HG02642 (cell line): ENCODE results near the gene PLD4.
"Not testable (repeated sequence)": the region's sequence is repeated elsewhere in the genome, so short reads cannot be mapped to it uniquely, and the experiment has no call there.

ENCODE experiments used
- ATAC-seq: cut with Tn5 transposase; IDR thresholded peaks from one replicate; pipeline ENCODE4 v1.9.1; 2021; ENCODE audit warnings: mild to moderate bottlenecking; ENCODE audit not compliant: unreplicated experiment, poor library complexity

The PLD4 gene

GRCh38 chr14:104937161-104937560 lies 12.5 kb downstream of the PLD4 start:
- no peak for ATAC-seq

DNA sequence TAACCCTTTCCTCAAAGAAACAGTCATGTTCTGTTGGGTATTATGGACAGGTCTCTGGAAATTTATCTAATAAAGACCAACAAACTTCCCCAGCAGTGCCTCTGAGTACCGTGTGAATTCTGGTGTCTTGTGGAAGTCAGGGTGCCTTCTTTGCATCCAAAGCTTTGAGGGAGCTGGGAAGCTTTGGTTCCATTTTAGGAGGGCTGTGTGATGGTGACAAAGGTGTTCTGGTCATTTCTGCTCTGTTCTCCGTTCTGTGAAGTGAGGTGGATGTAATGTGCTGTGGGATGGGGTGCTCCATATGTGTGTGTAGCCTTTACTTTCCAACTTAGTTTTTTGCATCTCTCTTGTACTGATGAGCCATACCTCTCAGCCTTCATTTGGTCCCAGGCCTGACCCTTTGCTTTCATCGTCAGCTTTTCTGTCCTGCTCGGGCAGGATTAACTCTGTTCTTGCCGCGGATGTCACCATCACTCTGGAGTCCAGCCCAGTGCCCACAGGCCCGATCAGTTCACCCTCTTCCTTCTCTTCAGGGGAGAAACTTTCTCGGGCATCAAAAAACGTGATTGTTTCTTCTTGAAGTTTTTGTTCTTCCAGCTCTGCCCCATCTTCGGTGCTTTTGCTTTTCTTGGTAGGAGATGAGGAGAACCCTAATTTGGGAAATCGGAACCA lies 13.2 kb downstream of the PLD4 start:
- no peak for ATAC-seq

DNA sequence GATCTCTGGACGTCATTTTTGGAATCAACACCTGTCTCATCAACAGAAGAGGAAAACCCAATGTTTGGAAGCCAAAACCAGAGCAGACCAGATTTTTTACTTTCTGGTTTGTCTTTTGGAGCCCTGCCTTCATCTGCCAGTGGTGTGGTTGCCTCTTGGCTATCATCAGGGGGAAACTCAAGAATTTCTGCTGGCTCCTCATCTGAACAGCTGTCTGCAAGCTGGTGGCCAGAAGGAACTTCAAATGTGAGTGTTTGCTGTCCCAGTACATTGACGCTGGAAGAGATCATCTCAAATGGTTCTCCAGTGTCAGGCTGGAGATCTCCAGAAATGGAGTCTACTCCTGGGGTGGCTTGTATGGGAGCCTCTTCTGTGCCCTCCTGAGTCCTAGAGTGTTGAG lies 13.8 kb downstream of the PLD4 start:
- ATAC-seq, result no peak

GRCh38 chr14:104938960-104939359 lies 14.3 kb downstream of the PLD4 start:
- ATAC-seq, result no peak

GRCh38 chr14:104939666-104940410 lies 15.2 kb downstream of the PLD4 start:
- no peak for ATAC-seq

- no peak for ATAC-seq
Measured at GRCh38 chr14:104940526-104941150, 16.0 kb downstream of the PLD4 start.

DNA sequence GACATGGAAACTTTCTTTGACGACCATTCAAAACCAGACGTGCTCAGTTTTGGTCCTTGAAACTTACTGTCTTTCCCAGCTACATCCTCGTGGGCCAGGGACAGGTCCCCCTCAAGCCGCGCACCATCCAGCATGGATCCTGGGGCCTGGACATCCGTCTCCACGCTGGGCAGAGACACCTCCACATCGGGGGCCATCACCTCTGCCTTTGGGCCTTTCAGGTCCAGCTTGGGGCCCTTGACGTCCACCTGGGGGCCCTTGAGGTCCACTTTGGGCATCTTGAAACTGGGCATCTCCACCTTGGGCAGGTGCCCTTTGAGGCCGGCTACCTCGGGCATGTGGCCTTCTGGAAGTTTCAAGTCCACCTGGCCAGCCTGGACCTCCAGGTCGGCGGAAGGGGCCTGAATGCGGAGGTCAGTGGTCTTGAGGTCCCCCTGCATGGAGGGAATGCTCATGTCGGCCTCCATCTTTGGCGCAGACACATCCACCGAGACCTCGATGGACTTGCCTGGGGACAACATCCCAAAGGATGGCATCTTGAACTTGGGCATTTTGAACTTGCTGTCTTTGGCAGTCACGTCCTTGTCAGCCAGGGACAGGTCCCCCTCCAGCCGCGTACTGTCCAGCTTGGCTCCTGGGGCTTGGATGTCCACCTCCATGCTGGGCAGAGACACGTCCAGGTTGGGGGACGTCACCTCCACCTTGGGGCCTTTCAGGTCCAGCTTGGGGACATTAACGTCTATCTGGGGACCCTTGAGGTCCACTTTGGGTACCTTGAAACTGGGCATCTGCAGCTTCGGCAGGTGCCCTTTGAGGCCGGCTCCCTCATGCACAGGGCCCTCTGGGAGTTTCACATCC lies 17.1 kb downstream of the PLD4 start:
- ATAC-seq, result no peak

DNA sequence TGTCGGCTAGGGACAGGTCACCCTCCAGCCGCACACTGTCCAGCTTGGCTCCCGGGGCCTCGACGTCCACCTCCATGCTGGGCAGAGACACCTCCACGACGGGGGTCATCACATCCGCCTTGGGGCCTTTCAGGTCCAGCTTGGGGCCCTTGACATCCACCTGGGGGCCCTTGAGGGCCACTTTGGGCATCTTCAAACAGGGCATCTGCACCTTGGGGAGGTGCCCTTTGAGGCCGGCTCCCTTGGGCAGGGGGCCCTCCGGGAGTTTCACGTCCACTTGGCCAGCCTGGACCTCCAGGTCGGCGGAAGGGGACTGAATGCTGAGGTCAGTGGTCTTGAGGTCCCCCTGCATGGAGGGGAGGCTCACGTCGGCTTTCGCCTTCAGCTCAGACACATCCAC lies 17.9 kb downstream of the PLD4 start:
- ATAC-seq, result no peak

GRCh38 chr14:104943216-104944015 lies 18.7 kb downstream of the PLD4 start:
- ATAC-seq, result not testable (repeated sequence)

DNA sequence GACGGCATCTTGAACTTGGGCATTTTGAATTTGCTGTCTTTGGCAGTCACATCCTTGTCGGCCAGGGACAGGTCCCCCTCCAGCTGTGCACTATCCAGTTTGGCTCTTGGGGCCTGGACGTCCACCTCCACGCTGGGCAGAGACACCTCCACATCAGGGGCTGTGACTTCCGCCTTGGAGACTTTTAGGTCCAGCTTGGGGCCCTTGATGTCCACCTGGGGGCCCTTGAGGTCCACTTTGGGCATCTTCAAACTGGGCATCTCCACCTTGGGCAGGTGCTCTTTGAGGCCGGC lies 19.3 kb downstream of the PLD4 start:
- not testable (repeated sequence) for ATAC-seq

GRCh38 chr14:104944436-104945205 lies 19.9 kb downstream of the PLD4 start:
- ATAC-seq, result not testable (repeated sequence)

GRCh38 chr14:104945266-104945665 lies 20.6 kb downstream of the PLD4 start:
- ATAC-seq, result not testable (repeated sequence)

- ATAC-seq, result not testable (repeated sequence)
Measured at GRCh38 chr14:104945986-104946965, 21.6 kb downstream of the PLD4 start.

DNA sequence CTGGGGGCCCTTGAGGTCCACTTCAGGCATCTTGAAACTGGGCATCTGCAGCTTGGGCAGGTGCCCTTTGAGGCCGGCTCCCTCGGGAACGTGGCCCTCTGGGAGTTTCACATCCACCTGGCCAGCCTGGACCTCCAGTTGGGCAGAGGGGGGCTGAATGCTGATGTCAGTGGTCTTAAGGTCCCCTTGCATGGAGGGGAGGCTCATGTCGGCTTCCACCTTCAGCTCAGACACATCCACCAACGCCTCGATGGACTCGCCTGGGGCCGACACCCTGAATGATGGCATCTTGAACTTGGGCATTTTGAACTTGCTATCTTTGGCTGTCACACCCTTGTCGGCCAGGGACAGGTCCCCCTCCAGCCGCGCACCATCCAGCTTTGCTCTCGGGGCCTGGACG lies 22.5 kb downstream of the PLD4 start:
- ATAC-seq, result not testable (repeated sequence)

DNA sequence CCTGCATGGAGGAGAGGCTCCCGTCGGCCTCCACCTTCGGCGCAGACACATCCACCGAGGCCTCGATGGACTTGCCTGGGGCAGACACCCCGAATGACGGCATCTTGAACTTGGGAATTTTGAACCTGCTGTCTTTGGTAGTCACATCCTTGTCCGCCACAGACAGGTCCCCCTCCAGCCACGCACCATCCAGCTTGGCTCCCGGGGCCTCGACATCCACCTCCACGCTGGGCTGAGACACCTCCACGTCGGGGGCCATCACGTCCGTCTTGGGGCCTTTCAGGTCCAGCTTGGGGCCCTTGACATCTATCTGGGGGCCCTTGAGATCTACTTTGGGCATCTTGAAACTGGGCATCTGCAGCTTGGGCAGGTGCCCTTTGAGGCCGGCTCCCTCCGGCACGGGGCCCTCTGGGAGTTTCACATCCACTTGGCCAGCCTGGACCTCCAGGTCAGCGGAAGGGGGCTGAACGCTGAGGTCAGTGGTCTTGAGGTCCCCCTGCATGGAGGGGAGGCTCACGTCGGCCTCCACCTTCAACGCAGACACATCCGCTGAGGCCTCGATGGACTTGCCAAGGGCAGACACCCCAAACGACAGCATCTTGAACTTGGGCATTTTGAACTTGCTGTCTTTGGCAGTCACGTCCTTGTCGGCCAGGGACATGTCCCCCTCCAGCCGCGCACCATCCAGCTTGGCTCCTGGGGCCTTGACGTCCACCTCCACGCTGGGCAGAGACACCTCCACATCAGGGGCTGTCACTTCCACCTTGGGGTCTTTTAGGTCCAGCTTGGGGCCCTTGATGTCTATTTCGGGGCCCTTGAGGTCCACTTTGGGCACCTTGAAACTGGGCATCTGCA lies 23.4 kb downstream of the PLD4 start:
- not testable (repeated sequence) for ATAC-seq

DNA sequence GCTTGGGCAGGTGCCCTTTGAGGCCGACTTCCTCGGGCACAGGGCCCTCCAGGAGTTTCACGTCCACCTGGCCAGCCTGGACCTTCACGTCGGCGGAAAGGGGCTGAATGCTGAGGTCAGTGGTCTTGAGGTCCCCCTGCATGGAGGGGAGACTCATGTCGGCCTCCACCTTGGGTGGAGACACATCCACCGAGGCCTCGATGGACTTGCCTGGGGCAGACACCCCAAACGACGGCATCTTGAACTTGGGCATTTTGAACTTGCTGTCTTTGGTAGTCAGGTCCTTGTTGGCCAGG lies 24.0 kb downstream of the PLD4 start:
- no peak for ATAC-seq

DNA sequence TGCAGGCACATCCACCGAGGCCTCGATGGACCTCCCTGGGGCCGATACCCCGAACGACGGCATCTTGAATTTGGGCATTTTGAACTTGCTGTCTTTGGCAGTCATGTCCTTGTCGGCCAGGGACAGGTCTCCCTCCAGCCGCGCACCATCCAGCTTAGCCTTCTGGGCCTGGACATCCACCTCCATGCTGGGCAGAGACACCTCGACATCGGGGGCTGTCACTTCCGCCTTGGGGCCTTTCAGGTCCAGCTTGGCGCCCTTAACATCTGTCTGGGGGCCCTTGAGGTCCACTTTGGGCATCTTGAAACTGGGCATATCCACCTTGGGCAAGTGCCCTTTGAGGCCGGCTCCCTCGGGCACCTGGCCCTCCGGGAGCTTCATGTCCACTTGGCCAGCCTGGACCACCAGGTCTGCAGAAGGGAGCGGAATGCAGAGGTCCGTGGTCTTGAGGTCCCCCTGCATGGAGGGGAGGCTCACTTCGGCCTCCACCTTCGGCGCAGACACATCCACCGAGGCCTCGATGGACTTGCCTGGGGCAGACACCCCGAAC lies 24.8 kb downstream of the PLD4 start:
- not testable (repeated sequence) for ATAC-seq
